Right lobe of liver (tissue), 4 donors: ENCODE results near the gene RORC.

Experiments
- CTCF ChIP-seq, 4 donors: fragments of 200-600 bp in 3 of 4; fragments of 450-650 bp in 1 of 4; IDR thresholded peaks; one replicate each; pipeline versions ENCODE4 v1.5.1 to v1.8.0; 2016 to 2022; ENCODE audit warnings: antibody characterized with exemption in 4 of 4, mild to moderate bottlenecking in 2 of 4
- POLR2A ChIP-seq: fragments of 450-650 bp; IDR thresholded peaks from one replicate; pipeline ENCODE4 v1.6.1; 2017; ENCODE audit warnings: antibody characterized with exemption, mild to moderate bottlenecking
- donor health status: DM: no; HTN: no; CAD: no.
- donor health status: DM: no; HTN: no; CAD: no.
- donor health status: DM: no; HTN: yes; CAD: no.

- TF ChIP-seq POLR2A, result no peak
- no peak for TF ChIP-seq CTCF (IDR thresholded peaks at IDR 0.05)
Measured at GRCh38 chr1:151800830-151801229, 30.8 kb downstream of the RORC start.
